Mucosa of rectum (tissue), 2 donors: Measurements from ENCODE around the gene PSORS1C2.
A peak's percentile ranks its signal among the peaks of the same experiment; 100 is the strongest.
"Not testable (repeated sequence)": the region's sequence is repeated elsewhere in the genome, so short reads cannot be mapped to it uniquely, and the experiment has no call there.

Experiments
- H3K27ac ChIP-seq, 2 donors: one replicate each; pipeline ENCODE4 v1.7.0; 2013; ENCODE audit warnings: inconsistent platforms in 2 of 2, low read depth in 2 of 2, low read length in 2 of 2
- H3K27me3 ChIP-seq, 2 donors: one replicate each; pipeline ENCODE4 v1.7.0; 2013; ENCODE audit warnings: low read length in 2 of 2; ENCODE audit not compliant: control insufficient read depth in 2 of 2, insufficient read depth in 2 of 2
- H3K36me3 ChIP-seq, 2 donors: one replicate each; pipeline ENCODE4 v1.7.0; 2013; ENCODE audit warnings: low read length in 2 of 2; ENCODE audit not compliant: control insufficient read depth in 2 of 2, insufficient read depth in 2 of 2
- H3K4me1 ChIP-seq, 2 donors: one replicate each; pipeline ENCODE4 v1.7.0; 2013; ENCODE audit warnings: low read length in 2 of 2, mild to moderate bottlenecking in 1 of 2; ENCODE audit not compliant: control insufficient read depth in 2 of 2, insufficient read depth in 2 of 2
- H3K4me3 ChIP-seq, 2 donors: one replicate each; pipeline ENCODE4 v1.7.0; 2013; ENCODE audit warnings: low read length in 2 of 2
- H3K9ac ChIP-seq, 2 donors: one replicate each; pipeline ENCODE4 v1.7.0; 2013; ENCODE audit warnings: low read length in 2 of 2, low read depth in 1 of 2, mild to moderate bottlenecking in 1 of 2
- H3K9me3 ChIP-seq, 2 donors: one replicate each; pipeline ENCODE4 v1.7.0; 2013; ENCODE audit warnings: low read length in 2 of 2; ENCODE audit not compliant: control insufficient read depth in 2 of 2
- donor health status: healthy.
- donor health status: Normal muscosa, but diverticular disease.

Gene PSORS1C2

GRCh38 chr6:31138982-31139381, at the start of gene PSORS1C2:
PSORS1C2 (minus strand) TSS chr6:31139066; CDS start chr6:31139026, 40 bp downstream.
- peak within 1 kb of the TSS in 1 of 2 donors; percentile 67 for H3K9ac ChIP-seq
- peaks cover 3 to 6% of the 10 kb centered on the region in 2 donors for H3K36me3 ChIP-seq
- peaks cover 9 to 22% of the 10 kb centered on the region in 2 donors for H3K4me1 ChIP-seq
- H3K27me3 ChIP-seq = no peaks in the 10 kb centered on the region
- no peaks in the 10 kb centered on the region for H3K9me3 ChIP-seq
- H3K4me3 ChIP-seq = peak within 1 kb of the TSS in 1 of 2 donors; percentile 69
- no peak within 1 kb of the TSS for H3K27ac ChIP-seq

- H3K27ac ChIP-seq = peak overlapping the region; percentile 95 to 96
- H3K27me3 ChIP-seq = no peaks in the 10 kb centered on the region
- H3K9me3 ChIP-seq = no peaks in the 10 kb centered on the region
- no peaks in the 10 kb centered on the region for H3K36me3 ChIP-seq
- H3K4me1 ChIP-seq = peaks cover 11 to 16% of the 10 kb centered on the region in 2 donors
- no peak overlapping the region for H3K9ac ChIP-seq
- no peak overlapping the region for H3K4me3 ChIP-seq
Measured at GRCh38 chr6:31187780-31188194, 48.9 kb upstream of the PSORS1C2 start.

DNA sequence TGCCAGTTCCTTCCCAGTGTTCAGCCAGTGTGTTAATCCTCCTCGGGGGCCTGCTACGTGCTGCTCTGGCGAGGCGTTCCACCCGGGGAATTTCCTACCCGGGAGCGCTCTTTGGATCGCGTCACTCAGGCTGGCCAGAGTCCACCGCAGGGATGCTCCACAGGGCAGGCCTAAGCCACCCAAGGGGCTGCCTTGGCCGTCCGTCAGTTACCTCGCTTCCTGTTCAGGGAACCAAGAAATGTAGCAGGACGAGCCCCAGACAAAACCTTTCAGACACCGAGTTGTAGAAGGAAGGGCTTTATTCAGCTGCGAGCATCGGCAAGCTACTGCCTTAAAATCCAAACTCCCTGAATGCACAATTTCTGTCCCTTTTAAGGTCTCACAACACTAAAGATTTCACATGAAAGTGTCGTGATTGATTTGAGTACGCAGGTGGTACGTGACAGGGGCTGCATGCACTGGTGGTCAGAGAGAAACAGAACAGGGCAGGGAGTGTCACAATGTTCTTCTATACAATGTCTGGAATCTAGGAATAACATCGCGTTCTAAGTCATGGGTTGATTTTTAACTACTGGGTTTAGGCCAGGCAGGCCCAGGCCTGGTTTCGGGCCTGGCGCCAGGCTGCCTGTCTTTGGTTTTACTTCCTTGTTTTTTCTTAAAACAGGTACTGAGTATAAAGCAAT, 47.3 kb upstream of the PSORS1C2 start:
- H3K27me3 ChIP-seq = no peaks in the 10 kb centered on the region
- peaks cover 11 to 16% of the 10 kb centered on the region in 2 donors for H3K4me1 ChIP-seq
- peak overlapping the region; percentile 63 to 74 for H3K4me3 ChIP-seq
- no peaks in the 10 kb centered on the region for H3K36me3 ChIP-seq
- peak overlapping the region; percentile 79 to 83 for H3K9ac ChIP-seq
- H3K9me3 ChIP-seq = no peaks in the 10 kb centered on the region
- peak overlapping the region; percentile 95 to 96 for H3K27ac ChIP-seq

DNA sequence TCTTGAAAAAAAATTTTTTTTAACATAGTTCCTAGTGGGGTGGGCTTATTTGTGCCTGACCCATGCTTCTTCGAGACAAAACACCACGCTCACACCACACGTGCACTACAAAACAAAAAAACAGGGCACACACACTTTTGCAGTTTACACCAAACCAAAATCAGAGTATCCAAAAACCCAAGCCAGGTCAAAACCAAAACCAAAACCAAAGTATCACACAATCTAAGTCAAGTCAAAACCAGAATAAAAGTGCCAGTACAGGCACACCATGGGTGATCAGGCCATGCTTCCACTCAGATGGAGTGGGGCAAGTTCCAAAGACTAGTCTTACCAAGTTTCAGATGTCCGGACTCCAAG, 46.8 kb upstream of the PSORS1C2 start:
- peaks cover 11 to 16% of the 10 kb centered on the region in 2 donors for H3K4me1 ChIP-seq
- H3K27me3 ChIP-seq, H3K9me3 ChIP-seq, H3K36me3 ChIP-seq: not testable (repeated sequence)
- H3K9ac ChIP-seq = peak overlapping the region; percentile 79 to 83
- peak overlapping the region; percentile 63 to 74 for H3K4me3 ChIP-seq
- H3K27ac ChIP-seq = peak overlapping the region; percentile 95 to 96

GRCh38 chr6:31183859-31184258, 45.0 kb upstream of the PSORS1C2 start:
- H3K9ac ChIP-seq, H3K27ac ChIP-seq: not testable (repeated sequence)
- H3K4me3 ChIP-seq = peak overlapping the region in 1 of 2 donors; percentile 31

DNA sequence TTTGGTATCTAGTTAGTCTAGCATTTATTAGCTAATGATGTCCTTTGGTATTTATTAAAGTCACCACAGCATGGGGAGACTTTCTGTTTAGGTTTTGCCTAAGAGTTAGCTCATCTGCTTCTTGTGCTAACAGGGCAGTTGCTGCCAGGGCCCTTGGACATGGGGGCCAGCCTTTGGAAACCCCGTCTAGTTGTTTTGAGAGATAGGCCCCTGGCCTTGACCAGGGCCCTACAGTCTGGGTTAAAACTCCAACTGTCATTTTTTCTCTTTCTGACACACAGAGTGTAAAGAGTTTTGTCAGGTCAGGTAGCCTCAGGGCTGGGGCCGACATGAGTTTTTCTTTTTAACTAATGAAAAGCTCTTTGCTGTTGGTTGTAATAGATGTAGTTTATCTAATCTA, 44.4 kb upstream of the PSORS1C2 start:
- H3K9me3 ChIP-seq, H3K36me3 ChIP-seq, H3K27me3 ChIP-seq, H3K9ac ChIP-seq, H3K4me3 ChIP-seq, H3K27ac ChIP-seq: not testable (repeated sequence)
- H3K4me1 ChIP-seq = peaks cover 20 to 23% of the 10 kb centered on the region in 2 donors

More at GRCh38 chr6:31183859-31184258, 45.0 kb upstream of the PSORS1C2 start:
- H3K4me1 ChIP-seq = peaks cover 16 to 21% of the 10 kb centered on the region in 2 donors
- not testable (repeated sequence) for H3K9me3 ChIP-seq, H3K36me3 ChIP-seq, H3K27me3 ChIP-seq

GRCh38 chr6:31180500-31180899, 41.6 kb upstream of the PSORS1C2 start:
- Histone ChIP-seq H3K27ac (peak overlapping the region in 1 of 2 donors; percentile 23), H3K4me1 (peaks cover 7 to 11% of the 10 kb centered on the region in 2 donors), H3K4me3 (peak overlapping the region in 1 of 2 donors; percentile 37), H3K9me3 (no peaks in the 10 kb centered on the region), H3K9ac (no peak overlapping the region), H3K36me3 (peaks cover 0 to 8% of the 10 kb centered on the region in 2 donors), H3K27me3 (no peaks in the 10 kb centered on the region)

DNA sequence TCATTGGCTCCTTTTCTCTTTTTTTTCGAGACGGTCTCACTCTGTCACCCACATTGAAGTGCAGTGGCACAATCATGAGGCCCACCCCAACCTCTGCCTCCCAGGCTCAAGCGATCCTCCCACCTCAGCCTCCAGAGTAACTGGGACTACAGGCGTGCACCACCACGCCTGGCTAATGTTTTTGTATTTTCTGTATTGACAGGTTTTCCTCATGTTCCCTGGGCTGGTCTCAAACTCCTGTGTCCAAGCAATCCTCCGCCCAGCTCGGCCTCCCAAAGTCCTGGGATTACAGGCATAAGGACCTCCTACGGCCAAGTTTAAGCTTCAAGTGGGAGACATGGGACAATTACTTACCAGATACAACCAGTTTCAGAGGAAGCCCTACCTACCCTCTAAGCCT, 41.0 kb upstream of the PSORS1C2 start:
- Histone ChIP-seq H3K4me3 (peak overlapping the region in 1 of 2 donors; percentile 37), H3K27me3 (no peaks in the 10 kb centered on the region), H3K36me3 (peaks cover 0 to 14% of the 10 kb centered on the region in 2 donors), H3K27ac (no peak overlapping the region), H3K9ac (no peak overlapping the region), H3K4me1 (peaks cover 7 to 11% of the 10 kb centered on the region in 2 donors), H3K9me3 (no peaks in the 10 kb centered on the region)

DNA sequence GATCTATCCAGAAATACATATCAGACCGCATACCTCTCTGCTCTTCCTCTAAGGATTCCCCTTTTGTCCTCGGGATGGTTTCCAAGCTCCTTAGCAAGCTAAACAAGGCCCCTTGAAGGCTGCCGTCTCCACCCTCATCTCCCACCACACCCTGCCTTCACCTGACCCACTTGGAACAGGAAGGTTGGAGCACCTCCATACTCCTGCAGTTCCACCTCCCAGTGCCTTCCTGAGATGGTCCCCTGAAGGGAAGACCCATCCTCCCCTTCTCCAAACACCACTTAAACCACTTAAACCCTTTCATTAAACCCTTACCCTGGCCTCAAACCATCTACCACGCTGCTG, 40.1 kb upstream of the PSORS1C2 start:
- Histone ChIP-seq H3K4me1 (peaks cover 7 to 11% of the 10 kb centered on the region in 2 donors), H3K36me3 (peaks cover 0 to 17% of the 10 kb centered on the region in 2 donors), H3K9me3 (no peaks in the 10 kb centered on the region), H3K4me3 (peak overlapping the region in 1 of 2 donors; percentile 15), H3K27ac (peak overlapping the region; percentile 45 to 52), H3K27me3 (no peaks in the 10 kb centered on the region), H3K9ac (no peak overlapping the region)

GRCh38 chr6:31178143-31179041, 39.5 kb upstream of the PSORS1C2 start:
- Histone ChIP-seq H3K9ac (no peak overlapping the region), H3K4me3 (peak overlapping the region in 1 of 2 donors; percentile 28), H3K36me3 (peaks cover under 1 to 18% of the 10 kb centered on the region in 2 donors), H3K9me3 (no peaks in the 10 kb centered on the region), H3K4me1 (peaks cover 7 to 11% of the 10 kb centered on the region in 2 donors), H3K27ac (peak overlapping the region; percentile 45 to 52), H3K27me3 (no peaks in the 10 kb centered on the region)
